Ammon's horn (tissue), 1 donor: ENCODE data around the gene GDPD1.
"Not testable (repeated sequence)": the region's sequence is repeated elsewhere in the genome, so short reads cannot be mapped to it uniquely, and the experiment has no call there.

ENCODE experiments used
- DNase-seq: peaks from one replicate; pipeline ENCODE4 v3.0.0-alpha.2; 2016; ENCODE audit warnings: low spot score

Gene GDPD1

DNA sequence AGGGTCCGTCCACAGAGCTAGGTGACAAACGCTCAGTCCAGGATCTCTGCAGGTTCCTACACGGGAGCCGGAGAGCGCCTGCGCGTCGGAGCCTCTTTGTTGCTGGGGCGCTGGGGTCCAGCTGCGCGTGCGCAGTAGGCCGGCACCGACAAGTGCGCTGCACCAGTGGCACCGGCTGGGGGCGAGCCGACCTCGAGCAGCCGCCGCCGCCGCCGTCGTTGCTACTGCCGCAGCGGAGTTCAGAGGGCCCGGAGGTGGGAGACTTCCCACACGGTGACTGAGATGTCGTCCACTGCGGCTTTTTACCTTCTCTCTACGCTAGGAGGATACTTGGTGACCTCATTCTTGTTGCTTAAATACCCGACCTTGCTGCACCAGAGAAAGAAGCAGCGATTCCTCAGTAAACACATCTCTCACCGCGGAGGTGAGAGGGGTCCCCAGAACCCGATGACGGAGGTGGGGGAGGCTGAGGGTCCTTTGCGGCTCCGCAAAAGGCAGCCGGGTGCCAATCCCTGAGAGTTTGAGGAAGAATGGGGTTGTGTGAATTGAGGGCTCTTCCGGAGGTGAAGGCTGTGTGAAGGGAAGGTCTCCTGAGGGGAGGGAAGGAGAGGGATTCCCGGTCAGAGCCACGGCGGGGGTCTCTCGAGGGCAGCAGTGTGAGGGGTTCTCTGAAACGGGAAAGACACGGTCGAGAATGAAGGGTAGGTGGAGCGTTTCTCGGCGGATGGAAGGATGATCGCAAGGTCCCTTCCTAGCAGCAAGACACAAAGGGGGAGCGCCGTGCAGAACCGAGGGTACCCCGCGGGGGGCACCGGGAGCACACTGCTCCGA, at the start of gene GDPD1:
GDPD1 (plus strand) TSS at position 184 of the 831 bp plus-strand sequence; CDS start at position 283, 99 bp downstream.
- DNase-seq, result peak; percentile 96

DNA sequence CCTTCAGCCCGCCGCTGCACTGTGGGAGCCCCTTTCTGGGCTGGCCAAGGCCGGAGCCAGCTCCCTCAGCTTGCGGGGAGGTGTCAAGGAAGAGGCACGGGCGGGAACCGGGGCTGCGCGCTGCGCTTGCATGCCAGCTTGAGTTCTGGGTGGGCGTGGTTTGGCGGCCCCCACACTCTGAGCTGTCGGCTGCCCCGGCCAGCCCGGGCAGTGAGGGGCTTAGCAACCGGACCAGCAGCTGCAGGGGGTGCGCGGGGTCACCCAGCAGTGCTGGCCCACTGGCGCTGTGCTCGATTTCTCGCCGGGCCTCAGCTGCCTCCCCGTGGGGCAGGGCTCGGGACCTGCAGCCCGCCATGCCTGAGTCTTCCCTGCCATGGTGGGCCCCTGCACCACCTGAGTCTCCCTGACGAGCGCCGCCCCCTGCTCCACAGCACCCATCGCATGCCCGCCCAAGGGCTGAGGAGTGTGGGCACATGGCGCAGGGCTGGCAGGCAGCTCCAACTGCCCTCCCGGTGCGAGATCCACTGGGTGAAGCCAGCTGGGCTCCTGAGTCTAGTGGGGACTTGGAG, 47.8 kb upstream of the GDPD1 start:
- no peak for DNase-seq

DNA sequence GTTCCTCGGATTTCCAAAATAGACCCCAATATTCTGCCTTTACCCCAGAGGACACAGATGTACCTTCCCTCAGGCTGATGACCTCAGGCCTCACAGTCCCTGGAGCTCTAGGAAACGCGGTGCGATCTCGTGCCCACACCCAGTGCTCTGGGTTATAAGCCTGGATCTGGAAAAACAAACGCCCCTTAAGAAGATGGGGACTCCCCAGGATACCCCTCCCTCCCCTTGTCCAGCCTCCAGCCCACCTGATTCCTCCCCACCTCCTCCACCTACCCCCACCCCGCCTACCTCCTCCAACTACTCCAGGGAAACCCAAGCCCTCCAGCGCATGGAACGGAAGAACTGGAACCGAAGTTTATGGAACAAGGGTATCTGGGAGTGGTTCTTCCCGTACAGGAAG, 45.6 kb upstream of the GDPD1 start:
- DNase-seq, result no peak

DNA sequence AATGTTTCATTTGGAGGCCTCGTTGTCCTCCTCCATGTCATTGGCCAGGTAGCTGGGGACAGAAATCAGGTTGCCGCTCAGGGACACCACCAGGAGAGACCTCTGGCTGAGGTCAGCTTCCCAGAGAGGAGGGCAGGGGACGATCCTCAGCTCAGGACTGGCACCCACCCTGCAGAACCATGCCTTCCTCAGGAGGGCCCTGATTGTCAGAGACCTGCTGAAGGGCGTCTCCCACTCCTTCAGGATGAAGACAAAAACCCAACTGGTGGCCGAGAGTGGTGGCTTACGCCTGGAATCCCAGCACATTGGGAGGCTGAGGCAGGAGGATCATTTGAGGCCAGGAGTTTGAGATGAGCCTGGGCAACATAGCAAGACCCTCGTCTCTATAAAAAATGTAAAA, 45.2 kb upstream of the GDPD1 start:
- DNase-seq, result no peak

DNA sequence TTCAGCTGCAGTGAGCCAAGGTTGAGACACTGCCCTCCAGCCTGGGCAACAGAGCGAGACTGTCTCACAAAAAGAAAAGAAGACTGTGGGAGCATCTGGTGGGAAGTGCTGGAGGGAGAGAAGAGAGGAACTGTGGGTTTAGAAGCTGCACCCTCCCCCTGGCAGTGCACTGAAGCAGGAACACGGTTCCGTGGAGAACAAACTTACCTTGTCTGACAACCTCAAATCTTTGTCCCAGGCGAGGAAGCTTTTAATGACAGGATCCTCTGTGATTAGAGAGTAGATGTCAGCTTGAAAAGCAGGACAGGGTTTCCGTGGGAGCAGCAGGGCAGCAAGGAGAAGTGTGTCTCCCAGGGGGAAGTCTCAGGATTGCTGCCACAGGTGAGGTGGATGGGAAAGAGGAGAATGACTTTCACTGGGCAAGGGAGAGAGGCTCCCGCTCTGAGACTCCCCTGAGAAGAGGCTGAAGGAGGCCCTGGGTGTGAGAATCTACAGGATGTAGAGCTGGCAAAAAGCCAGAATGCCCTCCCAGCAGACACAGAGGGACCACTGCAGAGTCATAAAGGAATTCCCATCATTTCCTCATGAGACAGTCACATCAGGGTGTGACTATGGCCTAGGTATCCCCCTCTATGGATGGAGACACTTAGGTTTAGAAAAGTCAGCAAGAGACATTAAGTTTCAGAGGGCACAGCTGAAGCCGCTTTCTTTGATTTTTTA, 41.9 kb upstream of the GDPD1 start:
- DNase-seq, result no peak

DNA sequence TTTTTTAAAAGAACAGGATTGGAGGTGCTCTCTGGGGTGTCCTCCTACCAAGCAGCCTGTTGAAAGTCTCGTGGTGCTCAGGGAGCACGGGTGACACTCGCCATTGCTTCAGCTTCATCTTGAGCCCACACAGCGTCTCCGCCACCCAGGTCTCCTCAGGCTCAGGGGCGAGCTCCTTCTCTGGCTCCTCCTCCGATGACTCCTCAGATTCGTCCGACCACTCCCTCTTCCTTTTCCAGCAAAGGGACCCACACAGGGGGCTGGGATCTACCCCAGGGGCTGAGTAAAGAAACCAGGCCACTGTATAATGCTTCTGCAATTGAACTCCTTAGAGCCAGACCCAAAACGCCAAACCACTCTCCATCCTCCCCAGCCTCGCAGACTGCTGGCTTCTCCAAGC, 40.7 kb upstream of the GDPD1 start:
- DNase-seq, result not testable (repeated sequence)

DNA sequence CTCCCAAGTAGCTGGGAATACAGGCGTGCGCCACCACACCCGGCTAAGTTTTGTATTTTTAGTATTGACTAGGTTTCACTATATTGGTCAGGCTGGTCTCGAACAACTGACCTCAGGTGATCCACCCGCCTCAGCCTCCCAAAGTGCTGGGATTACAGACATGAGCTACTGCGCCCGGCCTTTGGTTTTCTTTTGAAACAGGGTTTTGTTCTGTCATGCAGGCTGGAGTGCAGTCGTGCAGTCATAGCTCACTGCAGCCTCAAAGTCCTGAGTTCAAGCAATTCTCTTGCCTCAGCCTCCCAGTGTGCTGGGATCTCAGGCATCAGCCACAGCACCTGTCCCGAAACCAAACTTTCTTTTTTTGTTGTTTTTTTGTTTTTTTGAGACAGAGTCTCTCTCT, 39.7 kb upstream of the GDPD1 start:
- no peak for DNase-seq

DNA sequence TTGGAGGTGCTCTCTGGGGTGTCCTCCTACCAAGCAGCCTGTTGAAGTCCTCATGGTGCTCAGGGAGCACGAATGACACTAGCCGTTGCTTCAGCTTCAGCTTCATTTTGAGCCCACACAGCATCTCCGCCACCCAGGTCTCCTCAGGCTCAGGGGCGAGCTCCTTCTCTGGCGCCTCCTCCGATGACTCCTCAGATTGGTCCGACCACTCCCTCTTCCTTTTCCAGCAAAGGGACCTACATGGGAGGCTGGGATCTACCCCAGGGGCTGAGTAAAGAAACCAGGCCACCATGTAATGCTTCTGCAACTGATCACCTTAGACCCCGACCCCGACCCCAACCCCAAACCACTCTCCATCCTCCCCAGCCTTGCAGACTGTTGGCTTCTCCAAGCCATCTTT, 38.8 kb upstream of the GDPD1 start:
- no peak for DNase-seq

DNA sequence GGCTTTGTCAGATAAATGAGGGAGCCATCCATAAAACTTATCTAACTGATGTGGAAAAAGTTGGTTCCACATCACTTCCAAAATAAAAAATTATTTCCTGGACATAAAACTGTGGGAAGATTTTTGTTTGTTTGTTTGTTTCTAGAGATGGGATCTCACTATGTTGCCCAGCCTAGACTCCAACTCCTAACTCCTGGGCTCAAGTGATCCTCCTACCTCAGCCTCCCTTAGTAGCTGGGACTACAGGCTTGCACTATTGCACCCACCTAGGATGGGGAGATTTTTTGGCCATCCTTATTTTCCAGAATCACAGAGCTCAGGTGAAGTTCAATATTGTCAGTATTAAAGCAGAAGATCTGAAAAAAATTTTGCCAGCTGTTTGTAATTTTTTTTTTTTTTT, 34.3 kb upstream of the GDPD1 start:
- DNase-seq, result no peak

DNA sequence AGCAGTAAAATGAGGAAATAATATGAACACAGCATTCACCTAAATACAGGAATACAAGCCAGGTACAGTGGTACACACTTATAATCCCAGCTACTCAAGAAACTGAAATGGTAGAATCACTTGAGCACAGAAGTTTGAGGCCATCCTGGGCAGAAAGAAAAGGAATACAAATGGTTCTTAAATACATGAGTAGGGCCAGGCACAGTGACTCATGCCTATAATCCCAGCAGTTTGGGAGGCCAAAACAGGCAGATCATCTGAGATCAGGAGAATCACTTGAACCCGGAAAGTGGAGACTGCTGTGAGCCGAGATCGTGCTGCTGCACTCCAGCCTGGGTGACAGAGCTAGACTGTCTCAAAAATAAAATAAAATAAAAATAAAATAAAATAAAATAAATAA, 33.5 kb upstream of the GDPD1 start:
- no peak for DNase-seq

DNA sequence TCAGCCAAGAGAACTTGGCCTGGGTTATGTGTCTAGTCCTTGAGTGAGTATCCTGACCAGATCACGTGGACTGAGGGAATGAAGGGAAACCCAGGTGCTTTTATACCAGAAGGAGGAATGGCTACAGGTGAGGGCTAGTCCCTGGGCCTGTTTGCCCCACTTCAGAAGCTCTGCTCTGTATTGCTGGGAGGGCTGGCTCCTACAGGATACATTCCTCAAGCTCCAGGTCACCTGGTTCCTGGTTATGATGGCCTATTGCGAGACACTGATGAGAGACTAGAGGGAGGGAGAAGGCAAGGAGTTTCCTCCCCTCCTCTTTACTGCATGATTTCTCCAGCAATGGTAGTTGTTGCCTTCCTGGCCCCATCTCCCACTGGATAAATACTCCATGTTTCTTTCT, 29.5 kb upstream of the GDPD1 start:
- DNase-seq, result no peak

DNA sequence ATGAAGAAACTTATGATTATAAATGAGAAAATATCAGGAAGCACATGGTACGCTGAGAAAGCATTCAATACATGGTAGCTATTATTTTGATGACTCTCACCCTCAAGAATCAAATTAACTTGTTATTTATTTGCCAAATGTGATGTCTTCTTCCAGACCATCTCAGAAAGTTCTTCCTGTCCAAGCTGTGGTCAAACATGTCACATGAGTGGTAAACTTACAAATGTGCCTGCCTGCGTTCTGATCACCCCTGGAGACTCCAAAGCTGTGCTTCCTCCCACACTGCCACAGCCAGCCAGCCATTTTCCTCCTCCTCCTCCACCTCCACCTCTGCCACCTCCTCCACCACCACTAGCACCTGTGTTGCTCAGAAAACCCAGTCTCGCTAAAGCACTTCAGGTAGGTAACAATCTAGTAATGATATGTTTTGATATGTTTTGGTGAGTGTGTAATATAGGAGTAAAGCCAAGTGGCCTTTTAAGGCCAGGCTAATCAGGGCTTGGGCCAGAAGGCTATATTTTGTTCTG, 26.9 kb upstream of the GDPD1 start:
- DNase-seq, result no peak

DNA sequence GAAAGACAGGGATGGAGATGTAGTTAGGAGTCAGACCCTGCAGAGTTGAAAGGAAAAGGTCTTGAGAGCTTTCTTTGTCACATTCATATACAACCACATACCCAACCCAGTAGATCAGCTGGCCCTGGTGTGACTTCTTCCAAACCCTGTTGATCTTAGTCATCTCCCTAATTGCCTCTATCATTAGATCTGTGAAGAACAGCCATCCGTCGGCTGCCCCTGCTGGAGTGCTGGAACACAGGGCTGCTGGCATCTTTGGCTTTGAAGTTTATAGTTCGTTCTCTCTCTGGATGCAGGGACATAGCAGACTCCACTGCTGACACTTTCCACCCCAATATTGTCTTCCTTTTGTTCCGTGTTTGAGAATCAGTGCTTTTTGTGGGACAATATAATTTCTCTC, 20.9 kb upstream of the GDPD1 start:
- no peak for DNase-seq

DNA sequence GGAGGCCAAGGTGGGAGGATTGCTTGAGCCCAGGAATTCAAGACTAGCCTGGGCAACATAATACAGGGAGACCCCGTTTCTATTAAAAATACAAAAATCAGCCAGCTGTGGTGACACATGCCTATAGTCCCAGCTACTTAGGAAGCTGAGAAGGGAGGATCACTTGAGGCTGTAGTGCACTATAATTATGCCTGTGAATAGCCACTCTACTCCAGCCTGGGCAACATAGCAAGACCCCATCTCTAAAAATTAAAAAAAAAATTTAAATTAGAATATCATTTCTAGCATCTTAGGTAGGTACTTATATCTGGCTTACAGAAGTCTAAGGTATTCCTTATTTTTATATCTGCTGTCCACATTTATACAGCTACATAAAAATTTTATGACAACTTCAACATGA, 18.0 kb upstream of the GDPD1 start:
- no peak for DNase-seq

DNA sequence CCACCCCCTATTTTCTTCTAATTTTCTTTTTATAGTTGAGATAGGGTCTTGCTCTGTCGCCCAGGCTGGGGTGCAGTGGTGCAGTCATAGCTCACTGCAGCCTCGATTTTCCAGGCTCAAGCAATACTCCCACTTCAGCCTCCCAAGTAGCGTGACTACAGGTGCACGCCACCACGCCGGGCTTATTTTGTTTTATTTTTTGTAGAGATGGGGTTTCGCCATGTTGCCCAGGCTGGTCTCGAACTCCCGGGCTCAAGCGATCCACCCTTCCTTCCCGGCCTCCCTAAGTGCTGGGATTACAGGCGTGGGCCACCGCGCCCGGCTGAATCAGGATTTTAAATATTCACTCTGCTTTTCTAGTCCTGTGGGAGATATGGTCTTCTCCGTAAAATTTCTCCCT, 941 bp upstream of the GDPD1 start:
- no peak for DNase-seq

DNA sequence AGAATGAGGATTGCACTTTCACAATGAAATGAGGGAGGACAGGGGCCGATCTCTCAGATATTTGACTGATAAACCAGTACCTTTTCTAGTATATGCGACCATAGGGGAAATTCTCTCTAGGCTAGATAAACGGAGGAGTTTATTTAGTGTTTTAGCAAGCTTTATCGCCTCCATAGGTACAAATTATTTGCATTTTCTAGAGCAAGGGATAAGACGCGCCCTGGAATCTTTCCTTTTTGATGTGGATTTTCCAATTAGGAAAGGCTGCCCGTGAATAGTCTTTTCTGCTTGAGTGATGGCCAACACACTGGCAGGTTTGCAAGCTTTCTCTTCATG, 351 bp upstream of the GDPD1 start:
- no peak for DNase-seq

DNA sequence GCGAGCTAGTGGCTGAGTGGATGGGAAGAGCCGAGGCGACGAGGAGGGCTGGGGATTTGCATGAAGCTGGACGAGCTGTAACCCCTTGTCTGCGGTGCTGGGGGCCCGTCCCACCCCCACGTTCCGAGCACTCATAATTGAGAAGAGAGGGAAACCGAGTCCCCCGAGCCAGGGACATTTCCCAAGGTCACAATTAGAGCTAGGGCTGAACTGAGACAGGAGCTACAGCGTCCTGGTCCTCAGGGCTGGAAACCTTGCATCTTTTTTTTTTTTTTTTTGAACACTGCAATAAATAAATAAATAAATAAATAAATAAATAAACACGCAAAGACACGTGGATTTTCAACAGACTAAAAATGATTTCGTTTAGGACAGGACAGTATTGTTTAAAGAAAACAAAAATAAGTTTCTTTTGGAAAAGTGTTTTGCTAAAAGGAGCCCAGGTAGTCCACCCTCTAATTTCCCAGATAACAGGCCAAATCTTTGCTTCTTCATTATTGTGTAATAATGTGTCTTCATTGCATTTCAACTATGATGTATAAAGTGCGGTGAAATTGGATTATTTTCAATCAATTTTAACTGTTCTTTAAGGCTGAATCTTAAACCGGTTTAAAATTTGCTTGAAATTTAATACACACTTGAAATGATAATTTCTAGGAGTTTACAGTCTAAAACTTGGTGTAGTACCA, 992 bp downstream of the GDPD1 start:
- peak; percentile 67 for DNase-seq

DNA sequence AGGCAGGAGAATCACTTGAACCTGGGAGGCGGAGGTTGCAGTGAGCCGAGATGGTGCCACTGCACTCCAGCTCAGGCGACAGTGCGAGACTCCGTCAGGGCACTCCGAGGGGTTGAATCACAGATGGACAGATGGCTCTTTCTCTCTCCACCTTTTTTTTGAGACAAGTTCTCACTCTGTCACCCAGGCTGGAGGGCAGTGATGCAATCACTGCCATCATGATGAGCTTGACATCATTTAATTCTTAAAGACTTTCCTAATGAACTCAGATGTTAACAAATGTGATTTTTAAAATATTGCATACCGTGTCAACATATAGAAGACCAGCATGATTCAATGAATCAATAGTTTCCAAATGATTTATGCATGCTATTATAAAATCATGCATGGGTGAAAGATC, 3.5 kb downstream of the GDPD1 start:
- no peak for DNase-seq

DNA sequence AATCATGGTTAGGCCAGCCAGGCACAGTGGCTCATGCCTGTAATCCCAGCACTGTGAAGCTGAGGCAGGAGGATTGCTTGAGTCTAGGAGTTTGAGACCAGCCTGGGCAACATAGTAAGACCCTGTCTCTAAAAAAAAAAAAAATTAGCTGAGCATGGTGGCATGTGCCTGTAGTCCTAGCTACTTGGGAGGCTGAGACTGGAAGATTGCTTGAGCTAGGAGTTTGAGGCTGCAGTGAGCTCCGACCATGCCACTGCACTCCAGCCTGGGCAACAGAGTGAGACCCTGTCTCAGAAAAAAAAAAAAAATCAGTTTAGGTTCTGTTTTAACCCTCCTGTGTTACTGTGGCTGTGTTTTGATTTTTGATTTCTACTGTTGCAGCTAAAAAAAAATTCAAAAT, 8.3 kb downstream of the GDPD1 start:
- not testable (repeated sequence) for DNase-seq

DNA sequence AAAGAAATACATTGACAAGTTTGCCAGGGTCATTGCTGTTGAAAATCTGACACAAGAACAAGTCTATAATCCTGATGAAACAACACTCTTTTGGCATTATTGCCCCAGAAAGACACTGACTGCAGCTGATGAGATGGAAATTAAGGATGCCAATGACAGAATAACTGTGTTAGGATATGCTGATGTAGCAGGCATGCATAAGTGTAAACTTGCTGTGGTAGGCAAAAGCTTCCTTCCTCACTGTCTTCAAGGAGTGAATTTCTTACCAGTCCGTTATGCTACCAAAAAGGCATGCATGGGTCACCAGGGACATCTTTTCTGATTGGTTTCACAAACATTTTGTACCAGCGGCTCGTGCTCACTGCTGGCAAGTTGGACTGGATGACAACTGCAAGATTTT, 10.5 kb downstream of the GDPD1 start:
- DNase-seq, result no peak

DNA sequence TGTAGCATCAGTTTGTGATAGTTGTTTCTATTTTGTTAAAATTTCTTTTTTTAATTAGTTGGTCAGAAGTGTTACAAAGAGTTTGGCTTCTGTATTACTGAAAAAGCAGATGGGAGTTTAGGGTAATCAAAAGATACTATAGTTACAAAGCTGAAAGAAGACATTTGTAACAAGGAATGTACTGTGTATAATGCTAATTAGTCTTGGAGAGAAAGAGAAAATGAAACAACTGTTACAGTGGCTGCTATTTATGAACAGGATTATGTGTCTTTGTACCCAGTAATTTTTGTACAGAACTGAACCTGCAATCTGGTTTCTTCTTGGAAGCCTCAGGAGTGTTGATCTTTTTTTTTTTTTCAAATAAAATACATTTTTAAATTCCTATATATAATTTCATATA, 14.3 kb downstream of the GDPD1 start:
- peak; percentile 33 for DNase-seq

DNA sequence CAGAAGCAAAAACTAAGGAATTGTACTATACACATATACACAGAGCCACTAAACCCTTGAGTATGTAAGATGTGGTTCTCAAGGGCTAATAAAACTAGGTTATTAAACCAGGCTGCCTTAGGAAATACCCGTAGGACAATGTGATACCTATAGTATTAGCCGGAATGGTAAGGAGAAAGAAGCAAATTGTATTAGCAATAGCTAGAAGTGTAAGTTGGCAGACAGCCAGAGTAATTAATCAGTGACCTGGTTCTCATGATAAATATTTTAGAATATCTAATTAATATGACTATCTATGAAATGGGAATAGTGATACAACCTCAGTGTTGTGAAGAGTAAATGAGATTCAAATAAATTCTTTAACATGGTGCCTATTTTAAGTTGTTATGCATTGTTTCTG, 18.6 kb downstream of the GDPD1 start:
- DNase-seq, result no peak

DNA sequence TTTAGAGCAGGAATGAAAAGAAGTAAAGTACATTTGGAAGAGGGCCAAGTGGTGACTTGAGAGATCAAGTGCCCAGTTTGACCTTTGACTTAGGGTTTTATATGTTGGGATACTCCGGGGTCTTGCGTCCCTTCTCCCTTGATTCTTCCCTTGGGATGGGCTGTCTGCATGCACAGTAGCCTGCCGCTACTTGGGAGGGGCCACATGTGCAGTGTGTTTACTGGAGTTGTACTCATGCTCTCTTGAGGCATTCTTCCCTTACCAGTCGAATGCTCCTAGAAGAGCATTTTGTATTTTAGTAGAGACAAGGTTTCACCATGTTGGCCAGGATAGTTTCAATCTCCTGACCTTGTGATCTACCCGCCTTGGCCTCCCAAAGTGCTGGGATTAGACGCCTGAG, 23.8 kb downstream of the GDPD1 start:
- DNase-seq, result no peak
